Measurements from ENCODE around the gene TEX44. TPM values are rescaled to one million over a fixed set of nuclear protein-coding genes. Genes with fewer than 3 reads are reported as not detected.
A peak's percentile ranks its signal among the peaks of the same experiment; 100 is the strongest.

Gene TEX44
- total RNA-seq (not detected), polyA plus RNA-seq (not detected)
- long read RNA-seq, donor 1, result 0 reads
- long read RNA-seq, donor 2, result 0 reads
- long read RNA-seq, donor 3, result 0 reads
- long read RNA-seq, donor 4, result 0 reads
- long read RNA-seq, donor 5, result 0 reads
- long read RNA-seq, donor 6, result 0 reads
- long read RNA-seq, donor 7, result 0 reads
- long read RNA-seq, donor 8, result 0 reads
- long read RNA-seq, donor 9, result 0 reads
- long read RNA-seq, donor 10, result 0 reads

- intact Hi-C loops (cut with DNase I; ENCODE audit: low total_unique reads), result no loop called here
- 65 to 89% (median 84%) methylated on average over 5 to 6 of the region's 6 CpGs for WGBS, 5 donors
- no peak for TF ChIP-seq POLR2AphosphoS5 (IDR thresholded peaks at IDR 0.05)
- no peak for TF ChIP-seq EP300 (IDR thresholded peaks at IDR 0.05)
- TF ChIP-seq CTCF (IDR thresholded peaks at IDR 0.05), result no peak
- TF ChIP-seq POLR2A (IDR thresholded peaks at IDR 0.05), result no peak
Measured at GRCh38 chr2:231592636-231593145, at the start of gene TEX44. Gene TEX44 (plus strand): TSS chr2:231592864. CDS start chr2:231592952, 88 bp downstream.

GRCh38 chr2:231545105-231545902 is 47.4 kb upstream of the TEX44 start:
- peak overlapping the region in 4 of 5 donors; percentile 29 to 72 (median 39) for H3K27ac ChIP-seq
- TF ChIP-seq POLR2AphosphoS5 (IDR thresholded peaks at IDR 0.05) (no peak), CTCF (IDR thresholded peaks at IDR 0.05) (no peak), EP300 (IDR thresholded peaks at IDR 0.05) (no peak), POLR2A (IDR thresholded peaks at IDR 0.05) (no peak)
- no peaks in the 10 kb centered on the region for H3K27me3 ChIP-seq
- DNase-seq, result peak; percentile 50 to 66
- intact Hi-C loops (cut with DNase I; ENCODE audit: low total_unique reads), result no loop called here
- 40 to 54% (median 46%) methylated on average over 14 of the region's 14 CpGs for WGBS, 5 donors
- H3K4me3 ChIP-seq, result no peak overlapping the region
- peaks cover 0 to 13% (median 9%) of the 10 kb centered on the region in 4 donors for H3K9me3 ChIP-seq
- H3K36me3 ChIP-seq, result no peaks in the 10 kb centered on the region
- H3K4me1 ChIP-seq, result peaks cover 0 to 12% (median 2%) of the 10 kb centered on the region in 4 donors

More at GRCh38 chr2:231592636-231593145, at the start of gene TEX44:
- H3K4me3 ChIP-seq, result no peak within 1 kb of the TSS
- no peak within 1 kb of the TSS for H3K27ac ChIP-seq
- H3K9me3 ChIP-seq, result no peaks in the 10 kb centered on the region
- no peak for DNase-seq
- peaks cover 0 to 6% (median 2%) of the 10 kb centered on the region in 4 donors for H3K4me1 ChIP-seq
- H3K27me3 ChIP-seq, result no peaks in the 10 kb centered on the region
- H3K36me3 ChIP-seq, result no peaks in the 10 kb centered on the region

- Histone ChIP-seq H3K27ac (peak overlapping the region in 2 of 5 donors; percentile 29 to 31), H3K4me3 (no peak overlapping the region), H3K9me3 (peaks cover 0 to 13% (median 9%) of the 10 kb centered on the region in 4 donors), H3K27me3 (no peaks in the 10 kb centered on the region), H3K36me3 (no peaks in the 10 kb centered on the region), H3K4me1 (peaks cover 0 to 12% (median 2%) of the 10 kb centered on the region in 4 donors)
- TF ChIP-seq POLR2AphosphoS5 (IDR thresholded peaks at IDR 0.05) (no peak), CTCF (IDR thresholded peaks at IDR 0.05) (no peak), EP300 (IDR thresholded peaks at IDR 0.05) (no peak), POLR2A (IDR thresholded peaks at IDR 0.05) (no peak)
- WGBS, 5 donors, result 80 to 84% (median 81%) methylated on average over 13 of the region's 13 CpGs
- no peak for DNase-seq
- intact Hi-C loops (cut with DNase I; ENCODE audit: low total_unique reads), result no loop called here
Measured at GRCh38 chr2:231546014-231546715, 46.5 kb upstream of the TEX44 start.

Data from stomach (tissue), 19 donors.